ENCODE measurements around the gene LPIN1. TPM values are rescaled to one million over a fixed set of nuclear protein-coding genes. Genes with fewer than 3 reads are reported as not detected.

Gene LPIN1
- total and polyA plus RNA-seq, 2 of the 8 experiments (the other 6 are each of a cell fraction or from before 2014, with no cell fraction given): 4.3 to 9.8 TPM

DNA sequence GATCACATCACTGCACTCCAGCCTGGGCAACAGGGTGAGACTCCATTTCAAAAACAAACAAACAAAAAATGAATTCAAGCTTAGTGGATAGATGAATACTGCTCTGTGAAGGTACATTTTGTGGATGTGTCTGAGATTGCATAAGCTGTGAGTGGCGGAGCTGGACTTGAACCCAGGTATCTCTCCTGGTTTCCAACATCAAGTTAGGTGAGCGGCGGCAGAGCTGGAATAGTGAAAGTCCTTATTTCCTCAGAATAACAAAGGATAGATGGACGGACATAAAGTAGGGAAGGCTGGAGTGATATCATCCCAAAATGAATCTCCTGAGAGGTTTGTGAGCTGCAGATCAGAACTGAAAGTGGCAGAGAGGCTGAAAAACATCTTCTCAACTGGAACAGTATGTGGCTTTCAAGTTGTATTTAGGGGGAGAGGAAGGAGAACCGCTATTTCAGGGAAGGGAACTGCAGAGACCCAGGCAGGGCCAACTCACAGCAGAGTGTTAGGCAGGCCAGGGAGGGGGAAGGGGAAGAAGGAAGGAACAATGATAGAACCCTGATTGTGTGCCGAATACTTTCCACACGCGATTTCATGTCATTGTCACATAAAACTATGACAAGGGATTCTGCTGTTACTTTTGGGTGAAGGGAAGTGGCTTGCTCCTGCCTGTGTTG is 106.2 kb downstream of the LPIN1 start:
- no peak overlapping the region for H3K14ac ChIP-seq (ENCODE audit: insufficient read length)
- no peaks in the 10 kb centered on the region for H3K23me2 ChIP-seq (ENCODE audit: low read depth, low read length)
- H2BK20ac ChIP-seq (ENCODE audit: low read length): no peak overlapping the region
- H4K20me1 ChIP-seq (replicated peaks in 1 of 2; ENCODE audit: control insufficient read depth in 1 of 2, insufficient read depth in 2 of 2, low read length in 2 of 2): no peaks in the 10 kb centered on the region
- WGBS, 2 experiments (ENCODE audit: extremely low coverage in 1 of 2, insufficient coverage in 1 of 2, insufficient read length in 1 of 2, insufficient replicate concordance in 2 of 2, low coverage in 1 of 2, low lambda C conversion rate in 2 of 2, missing lambda C conversion rate in 1 of 2): 93% methylated on average over 7 of the region's 8 CpGs; no CpG with 5 or more reads in 1 of the 2 experiments
- no peak overlapping the region for H4K91ac ChIP-seq (replicated peaks; ENCODE audit: insufficient read length, low read length)
- H3K9me3 ChIP-seq (ENCODE audit: insufficient read depth in 2 of 2, low read depth in 1 of 2, low read length in 1 of 2): peaks cover 6 to 13% of the 10 kb centered on the region in 2 experiments; a peak in 3 of 4 replicates
- H3K56ac ChIP-seq (replicated peaks; ENCODE audit: insufficient read length, low read depth, low read length): no peak overlapping the region
- H4K8ac ChIP-seq (ENCODE audit: extremely low read depth, insufficient read depth, low read length): no peak overlapping the region
- no peak overlapping the region for H2BK15ac ChIP-seq (ENCODE audit: low read length)
- H3K27ac ChIP-seq (ENCODE audit: low read depth, low read length): no peak overlapping the region
- peaks cover 0 to 7% (median 2%) of the 10 kb centered on the region in 4 experiments; a peak in 2 of 7 replicates for H3K4me1 ChIP-seq (replicated peaks in 1 of 4; ENCODE audit: control insufficient read depth in 3 of 4, insufficient read depth in 4 of 4, low read length in 3 of 4)
- H2BK120ac ChIP-seq (replicated peaks; ENCODE audit: low read depth, low read length): no peak overlapping the region
- CTCF ChIA-PET (ENCODE audit: partially characterized antibody): no interaction called here
- H3K4me3 ChIP-seq (ENCODE audit: extremely low read depth in 1 of 4, insufficient read depth in 2 of 4, low read depth in 3 of 4, low read length in 4 of 4): no peak overlapping the region
- no peak overlapping the region for H3K4me2 ChIP-seq (ENCODE audit: insufficient read depth in 1 of 2, low read depth in 2 of 2, low read length in 2 of 2)
- no peaks in the 10 kb centered on the region for H3K79me2 ChIP-seq (ENCODE audit: control insufficient read depth in 1 of 2, insufficient read depth in 2 of 2, low read length in 2 of 2)
- H3K23ac ChIP-seq (ENCODE audit: insufficient read length): no peak overlapping the region
- no peak overlapping the region for H4K5ac ChIP-seq (ENCODE audit: insufficient read length, low read depth, low read length)
- DNase-seq (ENCODE audit: low read depth in 1 of 2, low spot score in 2 of 2): no peak
- no peak overlapping the region for H2BK12ac ChIP-seq (ENCODE audit: low read depth, low read length)
- H3K4ac ChIP-seq (replicated peaks; ENCODE audit: insufficient read length, low read depth, low read length): no peak overlapping the region
- H2AFZ ChIP-seq (ENCODE audit: low read length): no peak overlapping the region
- FAIRE-seq: no peak
- POLR2A ChIA-PET (ENCODE audit: partially characterized antibody): no interaction called here
- H3K27me3 ChIP-seq (replicated peaks in 1 of 4; ENCODE audit: control insufficient read depth in 3 of 4, extremely low read depth in 1 of 4, insufficient read depth in 3 of 4, low read length in 3 of 4): no peaks in the 10 kb centered on the region
- TF ChIP-seq KDM4A (IDR thresholded peaks at IDR 0.05; ENCODE audit: low read depth, low read length, severe bottlenecking): no peak
- TF ChIP-seq EP300 (IDR thresholded peaks at IDR 0.05; ENCODE audit: borderline replicate concordance in 1 of 2, low read depth in 2 of 2, low read length in 2 of 2): no peak
- no peak for TF ChIP-seq TCF12 (IDR thresholded peaks at IDR 0.05; ENCODE audit: low read depth, low read length)
- no peak for TF ChIP-seq CREB1 (IDR thresholded peaks at IDR 0.05)
- TF ChIP-seq JUN (IDR thresholded peaks at IDR 0.05; ENCODE audit: low read depth, low read length): no peak
- TF ChIP-seq ZNF274 (IDR thresholded peaks at IDR 0.05; ENCODE audit: borderline replicate concordance, extremely low read depth, low read length): no peak
- TF ChIP-seq ASH2L (IDR thresholded peaks at IDR 0.05; ENCODE audit: low read length): no peak
- TF ChIP-seq BCL11A (IDR thresholded peaks at IDR 0.05; ENCODE audit: low read depth in 2 of 2, low read length in 2 of 2): no peak
- no peak overlapping the region for H3K9ac ChIP-seq (replicated peaks in 1 of 4; ENCODE audit: extremely low read depth in 1 of 4, low read depth in 3 of 4, low read length in 3 of 4)
- no peaks in the 10 kb centered on the region for H3K79me1 ChIP-seq (ENCODE audit: low read depth, low read length)
- no peak overlapping the region for H2AK5ac ChIP-seq (ENCODE audit: low read depth, low read length)
- H3K18ac ChIP-seq (ENCODE audit: extremely low read depth, low read length): no peak overlapping the region
- no peak overlapping the region for H2BK5ac ChIP-seq (ENCODE audit: low read depth, low read length)
- no peaks in the 10 kb centered on the region for H3K36me3 ChIP-seq (ENCODE audit: control insufficient read depth in 2 of 4, insufficient read depth in 4 of 4, low read length in 3 of 4)

Data from H1 (cell line).